Measurements from ENCODE around the gene SPON1.
"Not testable (repeated sequence)": the region's sequence is repeated elsewhere in the genome, so short reads cannot be mapped to it uniquely, and the experiment has no call there.

SPON1 gene

GRCh38 chr11:14244926-14245325, 282.4 kb downstream of the SPON1 start:
- no peak for DNase-seq (ENCODE audit: low read depth)

- DNase-seq (ENCODE audit: low read depth), result no peak
These were observed 282.9 kb downstream of the SPON1 start for GRCh38 chr11:14245444-14245843.

- DNase-seq (ENCODE audit: low read depth), result no peak
These were observed 286.1 kb downstream of the SPON1 start for GRCh38 chr11:14248580-14248981.

GRCh38 chr11:14249121-14249963, 286.8 kb downstream of the SPON1 start:
- DNase-seq (ENCODE audit: low read depth), result peak; percentile 56

GRCh38 chr11:14251754-14252153, 289.2 kb downstream of the SPON1 start:
- no peak for DNase-seq (ENCODE audit: low read depth)

- DNase-seq (ENCODE audit: low read depth), result not testable (repeated sequence)
These were observed 290.0 kb downstream of the SPON1 start for GRCh38 chr11:14252501-14252900.

- DNase-seq (ENCODE audit: low read depth), result no peak
These were observed 290.9 kb downstream of the SPON1 start for GRCh38 chr11:14253421-14253820.

- no peak for DNase-seq (ENCODE audit: low read depth)
These were observed 291.3 kb downstream of the SPON1 start for GRCh38 chr11:14253840-14254239.

GRCh38 chr11:14254533-14255237, 292.2 kb downstream of the SPON1 start:
- no peak for DNase-seq (ENCODE audit: low read depth)

GRCh38 chr11:14255238-14255534, 292.7 kb downstream of the SPON1 start:
- no peak for DNase-seq (ENCODE audit: low read depth)

- DNase-seq (ENCODE audit: low read depth), result no peak
These were observed 295.9 kb downstream of the SPON1 start for GRCh38 chr11:14258221-14258935.

GRCh38 chr11:14259186-14259784, 296.8 kb downstream of the SPON1 start:
- no peak for DNase-seq (ENCODE audit: low read depth)

GRCh38 chr11:14259878-14260277, 297.4 kb downstream of the SPON1 start:
- DNase-seq (ENCODE audit: low read depth), result no peak

GRCh38 chr11:14261066-14261465, 298.5 kb downstream of the SPON1 start:
- no peak for DNase-seq (ENCODE audit: low read depth)

GRCh38 chr11:14262271-14262846, 299.8 kb downstream of the SPON1 start:
- DNase-seq (ENCODE audit: low read depth), result no peak

- no peak for DNase-seq (ENCODE audit: low read depth)
These were observed 302.4 kb downstream of the SPON1 start for GRCh38 chr11:14264966-14265365.

- DNase-seq (ENCODE audit: low read depth), result no peak
These were observed 304.1 kb downstream of the SPON1 start for GRCh38 chr11:14266622-14267021.

- no peak for DNase-seq (ENCODE audit: low read depth)
These were observed 305.5 kb downstream of the SPON1 start for GRCh38 chr11:14267861-14268635.

GRCh38 chr11:14269692-14270573, 307.4 kb downstream of the SPON1 start:
- no peak for DNase-seq (ENCODE audit: low read depth)
